C4-2B (cell line): ENCODE measurements around the gene CHN1.

Experiments used
- H3K27ac ChIP-seq: fragments of 450-650 bp; 2 replicates; pipeline ENCODE4 v1.5.1; 2017
- CTCF ChIP-seq: fragments of 450-650 bp; conservative IDR thresholded peaks from 2 replicates; pipeline ENCODE4 v1.5.1; 2017; ENCODE audit warnings: mild to moderate bottlenecking
- ZFX ChIP-seq: fragments of 450-650 bp; IDR thresholded peaks from 2 replicates; pipeline ENCODE4 v1.6.1; 2017

CHN1 gene

GRCh38 chr2:174964404-174964803 lies 40.8 kb downstream of the CHN1 start:
- TF ChIP-seq ZFX (no peak), CTCF (no peak)
- H3K27ac ChIP-seq = no peak overlapping the region

- H3K27ac ChIP-seq = no peak overlapping the region
- no peak for TF ChIP-seq CTCF
- no peak for TF ChIP-seq ZFX
Observed at GRCh38 chr2:174963437-174964400, 41.5 kb downstream of the CHN1 start.

GRCh38 chr2:174959787-174960186 lies 45.4 kb downstream of the CHN1 start:
- H3K27ac ChIP-seq = no peak overlapping the region
- TF ChIP-seq ZFX = no peak
- no peak for TF ChIP-seq CTCF

- no peak for TF ChIP-seq ZFX
- TF ChIP-seq CTCF = no peak
- H3K27ac ChIP-seq = no peak overlapping the region
Observed at GRCh38 chr2:174957050-174957449, 48.1 kb downstream of the CHN1 start.

- TF ChIP-seq ZFX = no peak
- no peak for TF ChIP-seq CTCF
- no peak overlapping the region for H3K27ac ChIP-seq
Observed at GRCh38 chr2:174952607-174953006, 52.6 kb downstream of the CHN1 start.

GRCh38 chr2:174951745-174952144 lies 53.4 kb downstream of the CHN1 start:
- TF ChIP-seq ZFX = no peak
- TF ChIP-seq CTCF = no peak

GRCh38 chr2:174949988-174950687 lies 55.0 kb downstream of the CHN1 start:
- no peak overlapping the region for H3K27ac ChIP-seq
- TF ChIP-seq ZFX (no peak), CTCF (no peak)

More at GRCh38 chr2:174951745-174952144, 53.4 kb downstream of the CHN1 start:
- H3K27ac ChIP-seq = no peak overlapping the region
